ENCODE data around the gene TLN1. TPM values are rescaled to one million over a fixed set of nuclear protein-coding genes. Genes with fewer than 3 reads are reported as not detected.

The TLN1 gene
- total and polyA plus RNA-seq, 11 donors, result 152 to 373 (median 257) TPM

- WGBS, 4 donors, result 85 to 89% (median 88%) methylated on average over 4 of the region's 4 CpGs
- no peak for TF ChIP-seq POLR2A (IDR thresholded peaks at IDR 0.05)
- TF ChIP-seq CTCF (IDR thresholded peaks at IDR 0.05), result no peak
- no peaks in the 10 kb centered on the region for H3K9me3 ChIP-seq
- peaks cover 0 to 23% (median 14%) of the 10 kb centered on the region in 12 donors for H3K4me1 ChIP-seq
- DNase-seq (no peak), ATAC-seq (no peak)
- intact Hi-C loops (cut with DNase I), result no loop called here
- H3K36me3 ChIP-seq, result no peaks in the 10 kb centered on the region
- H3K4me3 ChIP-seq, result no peak overlapping the region
- H3K27ac ChIP-seq, result peak overlapping the region in 1 of 12 donors; percentile 25
- H3K27me3 ChIP-seq, result no peaks in the 10 kb centered on the region
These were observed 44.0 kb upstream of the TLN1 start for GRCh38 chr9:35776018-35776417.

GRCh38 chr9:35774907-35775635 is 43.1 kb upstream of the TLN1 start:
- DNase-seq (peak in 4 of 5 donors; percentile 27 to 48 (median 38)), ATAC-seq (peak; percentile 20 to 74 (median 48))
- intact Hi-C loops (cut with DNase I), result no loop called here
- H3K27ac ChIP-seq, result peak overlapping the region in 3 of 12 donors; percentile 1 to 25 (median 14)
- peaks cover 5 to 29% (median 21%) of the 10 kb centered on the region in 12 donors for H3K4me1 ChIP-seq
- H3K9me3 ChIP-seq, result no peaks in the 10 kb centered on the region
- H3K27me3 ChIP-seq, result no peaks in the 10 kb centered on the region
- TF ChIP-seq POLR2A (IDR thresholded peaks at IDR 0.05) (no peak), CTCF (IDR thresholded peaks at IDR 0.05) (no peak)
- WGBS, 4 donors, result 56 to 62% (median 57%) methylated on average over 7 of the region's 7 CpGs
- no peaks in the 10 kb centered on the region for H3K36me3 ChIP-seq
- H3K4me3 ChIP-seq, result no peak overlapping the region

GRCh38 chr9:35771943-35772342 is 39.9 kb upstream of the TLN1 start:
- H3K27ac ChIP-seq, result peak overlapping the region in 2 of 12 donors; percentile 60 to 73
- no peaks in the 10 kb centered on the region for H3K9me3 ChIP-seq
- H3K4me3 ChIP-seq, result no peak overlapping the region
- ATAC-seq (peak in 1 of 4 donors; percentile 7), DNase-seq (no peak)
- intact Hi-C loops (cut with DNase I), result no loop called here
- H3K27me3 ChIP-seq, result no peaks in the 10 kb centered on the region
- peaks cover 5 to 29% (median 22%) of the 10 kb centered on the region in 12 donors for H3K4me1 ChIP-seq
- H3K36me3 ChIP-seq, result no peaks in the 10 kb centered on the region
- WGBS, 4 donors, result 89 to 92% (median 90%) methylated on average over 3 of the region's 3 CpGs
- no peak for TF ChIP-seq CTCF (IDR thresholded peaks at IDR 0.05)
- no peak for TF ChIP-seq POLR2A (IDR thresholded peaks at IDR 0.05)

- no peak for ATAC-seq
- Histone ChIP-seq H3K27me3 (no peaks in the 10 kb centered on the region), H3K4me3 (no peak overlapping the region), H3K36me3 (no peaks in the 10 kb centered on the region), H3K27ac (peak overlapping the region; percentile 0 to 73 (median 52)), H3K4me1 (peaks cover 5 to 29% (median 22%) of the 10 kb centered on the region in 12 donors), H3K9me3 (no peaks in the 10 kb centered on the region)
- no peak for TF ChIP-seq POLR2A (IDR thresholded peaks at IDR 0.05)
- DNase-seq, result no peak
- WGBS, 4 donors, result 41 to 65% (median 44%) methylated on average over 1 of the region's 1 CpG
- intact Hi-C loops (cut with DNase I), result no loop called here
These were observed 39.5 kb upstream of the TLN1 start for GRCh38 chr9:35771534-35771933.

Measured in heart left ventricle (tissue), 16 donors.